HPDE6-E6E7 (cell line): Measurements from ENCODE around the gene TOLLIP.

Experiments used
- DNase-seq: peaks from one replicate; pipeline ENCODE4 v3.0.0; 2011; ENCODE audit warnings: missing footprints; ENCODE audit errors: extremely low spot score

The TOLLIP gene

DNA sequence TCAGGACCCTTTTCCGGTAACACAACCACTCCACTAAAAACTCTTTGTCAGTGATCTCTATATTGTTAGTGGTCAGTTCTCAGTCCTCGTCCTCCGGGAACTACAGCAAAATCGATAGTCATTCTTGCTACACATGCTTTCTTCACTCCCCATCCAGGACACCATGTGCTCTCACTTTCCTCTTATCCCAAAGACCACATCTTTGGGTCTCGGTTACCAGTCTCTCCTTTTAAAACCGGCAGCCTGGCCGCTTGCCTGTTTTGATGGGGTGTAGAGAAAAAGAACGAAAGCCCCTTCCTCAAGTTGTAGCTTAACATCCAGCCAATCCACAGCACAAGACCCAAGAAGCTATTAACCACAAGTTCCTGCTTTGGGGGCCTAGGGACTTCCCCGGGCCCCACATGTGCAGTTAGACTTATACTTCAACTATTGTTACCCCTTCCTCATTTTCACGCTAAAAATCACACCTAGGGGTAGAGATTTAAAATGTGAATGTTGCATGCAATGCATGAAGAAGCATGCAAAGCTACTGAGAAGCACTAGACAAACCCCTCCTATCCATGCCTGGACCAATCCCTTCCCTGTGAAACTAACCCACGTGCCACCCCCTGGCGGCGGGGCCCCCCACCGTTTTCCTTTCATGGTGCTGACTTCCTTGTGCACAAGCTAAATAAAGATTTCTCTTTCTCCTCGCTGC is 1.5 kb upstream of the TOLLIP start:
- no peak for DNase-seq

DNA sequence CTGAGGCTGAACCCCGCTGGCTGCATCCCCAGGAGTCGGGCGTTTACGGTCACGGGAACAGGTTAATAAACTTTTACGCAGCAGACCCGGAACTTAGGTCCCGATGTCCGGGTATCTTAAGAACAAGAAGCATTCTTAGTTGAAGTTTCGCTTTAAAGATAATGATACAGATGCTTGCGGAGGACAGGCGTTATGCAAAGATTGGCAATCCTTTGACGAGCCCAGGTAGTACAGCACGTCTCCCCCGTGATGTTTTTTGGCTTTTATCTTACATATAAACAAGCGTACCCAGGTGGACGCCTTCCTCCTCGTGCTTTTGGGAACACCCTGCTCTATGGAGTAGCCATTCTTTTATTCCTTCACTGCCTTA is 871 bp upstream of the TOLLIP start:
- DNase-seq, result no peak

DNA sequence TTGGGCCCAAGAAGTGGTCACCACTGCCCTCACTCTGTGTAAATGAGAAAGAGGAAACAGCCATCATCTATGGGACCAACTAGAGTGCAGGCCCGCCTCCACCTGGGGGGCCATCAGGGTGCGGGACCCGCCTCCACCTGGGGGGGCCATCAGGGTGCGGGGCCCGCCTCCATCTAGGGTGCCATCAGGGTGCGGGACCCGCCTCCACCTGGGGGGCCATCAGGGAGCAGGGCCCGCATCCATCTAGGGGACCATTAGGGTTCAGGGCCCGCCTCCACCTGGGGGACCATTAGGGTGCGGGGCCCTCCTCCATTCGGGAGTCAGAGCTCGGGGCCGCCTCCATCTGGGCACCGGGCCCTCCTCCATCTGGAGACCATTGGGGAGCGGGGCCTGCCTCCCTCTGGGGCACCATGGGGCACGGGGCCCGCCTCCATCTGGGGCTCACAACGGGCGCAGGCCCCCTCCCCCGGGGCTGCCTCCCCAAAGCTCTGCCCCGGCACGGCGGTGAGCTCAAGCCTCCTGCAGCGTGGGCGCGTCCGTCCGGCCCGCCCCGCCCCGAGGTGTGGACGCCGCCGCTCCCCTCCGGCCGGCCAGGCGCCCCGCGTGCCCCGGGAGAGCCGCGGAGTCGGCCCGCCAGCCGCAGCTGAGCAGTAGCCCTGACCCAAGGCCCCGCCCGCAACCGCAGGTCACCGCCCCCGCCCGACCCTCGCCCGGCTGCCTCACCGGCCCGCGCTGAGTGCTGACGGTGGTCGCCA is 512 bp downstream of the TOLLIP start:
- no peak for DNase-seq

DNA sequence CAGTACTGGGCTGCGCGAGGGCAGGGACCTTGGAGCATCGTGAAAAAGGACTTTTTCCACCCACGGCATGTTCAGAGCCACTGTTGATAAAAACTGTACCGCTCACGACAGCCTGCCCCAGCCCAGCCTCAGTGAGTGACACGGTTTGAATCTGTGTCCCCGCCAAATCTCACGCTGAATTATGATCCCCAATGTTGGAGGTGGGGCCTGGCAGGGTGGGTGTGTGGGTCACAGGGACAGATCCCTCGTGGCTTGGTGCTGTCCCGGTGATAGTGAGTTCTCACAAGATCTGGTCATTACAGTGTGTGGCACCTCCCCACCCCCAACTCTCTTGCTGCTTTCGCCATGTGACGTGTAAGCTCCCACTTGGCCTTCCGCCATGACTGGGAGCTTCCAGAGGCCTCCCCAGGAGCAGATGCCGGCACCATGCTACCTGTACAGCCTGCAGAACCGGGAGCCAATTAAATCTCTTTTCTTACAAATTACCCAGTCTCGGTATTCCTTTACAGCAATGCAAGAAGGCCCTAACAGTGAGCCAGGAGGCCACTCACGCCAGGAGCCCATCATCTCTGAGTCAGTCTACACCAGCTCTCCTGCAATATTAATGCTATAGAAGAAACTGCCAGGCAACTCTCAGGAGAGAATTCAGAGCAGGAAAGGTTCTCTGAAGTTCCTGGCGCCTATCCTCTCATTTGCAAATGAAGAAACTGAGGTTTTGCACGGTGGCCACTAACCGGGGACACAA is 1.3 kb downstream of the TOLLIP start:
- DNase-seq, result peak; percentile 33

DNA sequence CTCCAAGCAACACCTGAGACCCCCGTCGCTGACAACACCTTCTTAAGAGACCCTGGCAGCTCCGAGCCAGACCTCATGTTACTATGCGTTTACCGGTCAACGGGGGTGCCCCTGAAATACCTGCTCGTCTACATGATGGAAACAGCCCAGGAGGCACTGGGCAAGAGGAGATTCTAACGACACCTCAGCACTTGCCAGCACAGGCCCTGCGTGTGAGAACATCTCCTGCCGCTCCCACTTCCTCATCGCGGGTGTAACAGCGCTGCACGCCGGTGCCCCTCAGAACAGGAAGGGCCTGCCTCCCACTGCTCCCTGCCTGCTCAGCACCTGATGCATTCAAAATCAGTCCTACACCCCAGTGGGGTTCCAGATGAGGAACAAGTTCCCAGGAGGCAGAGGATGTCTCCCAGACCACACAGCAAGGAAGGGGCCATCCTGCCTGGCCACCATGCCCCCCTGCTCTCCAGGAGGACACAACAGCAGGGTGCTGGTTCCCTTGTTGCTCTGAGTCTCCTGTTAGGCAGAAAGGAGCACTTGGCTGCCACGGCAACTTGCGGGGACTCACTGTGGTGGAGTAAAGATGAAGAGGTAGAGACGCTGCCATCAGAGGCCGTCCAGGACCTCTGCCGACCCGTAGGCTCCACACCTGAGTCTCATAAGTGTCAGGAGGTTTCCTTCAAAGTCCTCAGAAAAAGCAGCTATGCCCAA is 2.1 kb downstream of the TOLLIP start:
- peak; percentile 55 for DNase-seq

DNA sequence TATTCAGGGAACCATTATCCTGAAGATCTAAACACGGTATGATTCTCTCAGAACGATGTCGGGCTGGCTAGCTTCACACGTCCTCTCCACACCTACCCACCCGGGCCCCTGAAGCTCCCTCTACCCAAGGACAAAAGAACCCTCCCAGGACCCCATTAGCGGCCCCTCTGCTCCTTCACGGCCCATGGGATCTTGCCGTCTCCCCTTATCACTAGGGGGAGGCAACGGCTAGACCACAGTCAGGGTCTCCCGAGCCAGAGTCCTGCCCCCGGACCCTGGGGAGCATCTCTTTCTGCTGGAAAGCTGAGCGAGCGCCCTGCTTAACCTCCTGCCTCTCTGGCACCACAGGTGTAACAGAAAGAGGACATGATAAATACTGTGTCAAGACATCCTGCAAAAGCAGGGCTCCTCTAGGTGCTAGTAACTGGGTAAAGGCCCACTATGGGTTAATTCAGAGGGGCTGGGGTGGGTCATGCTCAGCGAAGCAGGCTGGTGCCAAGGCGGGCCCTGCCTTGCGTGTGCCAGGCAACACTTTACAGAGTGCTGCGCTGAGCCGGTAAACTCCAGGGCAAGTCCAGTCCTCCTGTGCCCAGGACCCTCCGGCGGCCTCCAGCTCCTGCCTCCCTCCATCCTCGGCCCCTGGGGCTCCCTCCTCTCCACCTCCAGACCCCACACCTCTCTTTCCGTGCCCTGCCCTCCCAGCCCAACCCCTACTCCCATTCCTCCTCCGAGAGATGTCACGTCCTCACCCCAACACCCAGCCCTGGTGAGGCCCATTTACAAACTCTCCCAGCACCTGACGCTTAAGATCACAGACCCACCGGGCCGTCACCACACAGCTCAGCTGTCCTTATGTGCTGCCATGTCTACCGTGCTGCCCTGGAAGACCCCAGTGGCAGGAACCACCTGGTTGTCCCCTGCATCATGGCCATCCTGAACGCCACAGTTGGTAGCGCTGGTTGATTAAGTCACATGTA is 3.0 kb downstream of the TOLLIP start:
- no peak for DNase-seq

DNA sequence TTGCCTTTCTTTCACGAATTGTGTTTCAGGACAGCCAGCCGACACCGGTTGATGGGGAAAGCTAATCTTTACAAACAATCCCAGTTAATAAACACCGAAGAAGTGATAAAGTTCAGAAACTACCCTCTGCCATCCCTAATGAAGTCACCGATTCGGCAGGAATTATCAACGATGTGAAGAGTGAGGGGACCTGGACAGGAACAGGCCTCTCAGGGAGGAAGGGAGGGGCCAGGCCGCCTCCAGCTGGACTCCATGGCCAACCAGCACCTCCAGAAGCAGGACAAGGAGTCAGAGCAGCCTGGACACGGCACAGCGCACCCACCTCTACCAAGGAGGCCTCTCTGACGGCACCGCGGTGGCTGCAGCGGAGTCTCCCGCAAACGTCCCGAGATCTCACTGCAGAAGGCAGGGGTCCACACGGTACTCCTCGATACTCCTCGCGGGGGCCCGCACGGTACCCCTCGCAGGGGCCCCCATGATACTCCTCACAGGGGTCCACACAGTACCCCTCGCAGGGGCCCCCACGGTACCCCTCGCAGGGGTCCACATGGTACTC is 3.9 kb downstream of the TOLLIP start:
- DNase-seq, result no peak

DNA sequence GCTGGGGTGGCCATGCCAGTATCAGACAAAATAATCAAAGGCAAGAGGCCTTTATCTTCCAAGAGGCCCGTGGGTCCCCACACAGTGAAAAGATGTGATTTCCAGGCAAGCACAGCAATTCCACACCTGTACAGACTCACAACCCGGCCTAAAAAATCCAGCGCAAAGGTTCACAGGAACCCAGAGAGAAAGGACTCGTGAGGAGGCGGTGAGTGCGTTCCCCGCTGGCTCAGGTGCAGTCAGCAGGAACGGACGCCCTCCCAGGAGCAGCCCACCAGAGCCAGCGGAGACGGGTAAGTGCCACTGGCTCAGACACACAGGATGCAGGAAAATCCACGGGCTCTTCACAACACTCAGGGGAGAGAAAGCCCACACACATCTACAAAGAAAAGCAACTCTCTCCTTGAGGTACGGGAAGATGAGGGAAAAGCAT is 4.4 kb downstream of the TOLLIP start:
- no peak for DNase-seq

DNA sequence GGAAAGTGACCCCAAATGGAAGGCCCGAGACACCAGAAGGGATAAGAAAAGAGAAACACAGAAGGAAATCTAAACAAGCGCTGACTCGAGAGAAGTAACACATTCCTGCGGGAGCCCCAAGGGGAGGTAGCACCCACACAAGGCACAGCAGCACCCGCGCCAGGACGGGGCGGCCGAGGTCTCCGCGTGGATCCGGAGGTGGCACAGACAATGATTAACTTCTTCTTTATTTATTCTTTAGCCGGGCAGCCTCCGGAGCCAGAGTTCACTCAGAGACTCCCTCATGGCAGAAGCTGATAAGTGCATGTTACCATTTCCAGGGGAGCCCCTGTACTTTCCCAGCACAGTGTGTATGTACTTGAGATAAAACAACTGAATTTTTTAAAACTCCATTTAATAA is 5.1 kb downstream of the TOLLIP start:
- no peak for DNase-seq

DNA sequence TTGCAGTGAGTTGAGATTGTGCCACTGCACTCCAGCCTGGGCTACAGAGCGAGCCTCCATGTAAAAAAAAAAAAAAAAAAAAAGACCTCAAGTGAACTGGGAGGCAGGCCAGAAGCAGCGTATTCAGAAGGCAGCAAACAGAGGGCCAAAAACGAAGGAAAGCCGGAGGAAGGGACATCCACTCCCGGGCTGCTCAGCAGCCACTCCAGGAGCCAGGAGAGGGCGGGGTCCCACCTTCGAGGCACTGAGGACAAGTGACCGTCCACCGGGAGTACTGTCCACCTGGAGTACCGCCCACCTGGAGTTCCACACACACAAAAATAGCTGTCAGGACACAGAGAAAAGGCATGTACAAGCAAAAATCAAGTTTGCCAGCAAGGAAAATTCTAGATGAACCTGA is 5.5 kb downstream of the TOLLIP start:
- no peak for DNase-seq

DNA sequence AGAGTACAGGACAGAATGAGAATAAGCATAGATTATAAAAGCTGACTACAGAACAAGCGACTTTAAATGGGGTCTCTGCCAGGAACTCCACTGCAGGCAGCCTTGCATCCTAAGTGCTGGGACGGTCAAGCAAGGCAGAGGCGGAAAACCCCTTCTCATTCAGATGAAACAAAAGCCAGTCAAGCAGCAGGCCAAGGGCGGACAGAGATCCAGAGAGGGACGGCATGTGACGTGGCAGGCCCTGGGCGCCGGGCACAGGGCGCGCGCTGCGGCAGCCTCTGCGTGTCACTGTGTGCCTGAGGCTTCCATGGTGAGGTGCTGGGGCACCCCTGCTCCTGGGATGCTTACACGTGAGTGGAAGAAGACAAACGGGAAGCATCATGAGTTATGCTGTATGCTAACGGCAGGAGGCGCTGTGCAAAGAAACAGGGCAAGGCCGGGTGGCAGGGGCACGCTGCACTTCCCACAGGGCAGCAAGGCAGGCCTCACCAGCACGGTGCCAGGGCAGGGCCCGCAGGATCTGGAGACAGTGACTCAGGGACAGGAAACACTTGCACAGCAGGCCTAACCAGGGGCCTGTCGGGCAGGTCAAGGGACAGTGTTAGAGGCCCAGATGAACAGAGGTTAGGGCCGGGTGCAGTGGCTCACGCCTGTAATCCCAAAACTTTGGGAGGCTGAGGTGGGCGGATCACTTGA is 6.2 kb downstream of the TOLLIP start:
- peak; percentile 26 for DNase-seq

DNA sequence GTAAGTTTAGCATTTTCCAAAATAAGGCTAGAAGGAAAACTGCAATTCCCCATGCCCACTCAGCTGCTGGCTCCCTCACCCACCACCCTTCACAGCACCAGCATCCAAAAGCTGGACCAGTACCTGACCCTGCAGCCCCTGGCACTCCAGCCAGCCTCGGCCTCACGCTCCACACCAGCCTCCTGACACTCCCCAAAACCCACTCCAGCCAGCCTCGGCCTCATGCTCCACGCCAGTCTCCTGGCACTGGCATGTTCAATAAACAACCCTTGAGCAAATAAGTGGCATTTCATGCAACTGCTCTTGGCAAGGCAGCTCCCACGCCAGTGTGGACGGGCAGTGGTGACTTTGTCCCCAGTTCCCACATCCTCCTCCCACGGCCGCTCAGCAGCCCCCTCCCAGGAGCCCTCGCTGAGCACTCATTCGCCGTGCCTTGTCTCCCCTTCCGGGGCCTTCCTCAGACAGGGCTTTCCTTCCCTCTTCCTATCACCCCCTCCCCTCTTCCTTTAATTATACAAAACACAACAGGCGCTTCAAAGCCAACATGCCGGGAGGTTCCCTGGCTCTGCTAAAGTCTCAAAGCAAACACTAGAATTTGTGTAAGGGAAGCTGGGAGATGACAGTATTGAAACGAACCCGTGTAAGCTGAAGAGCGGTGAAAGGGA is 6.8 kb downstream of the TOLLIP start:
- no peak for DNase-seq

DNA sequence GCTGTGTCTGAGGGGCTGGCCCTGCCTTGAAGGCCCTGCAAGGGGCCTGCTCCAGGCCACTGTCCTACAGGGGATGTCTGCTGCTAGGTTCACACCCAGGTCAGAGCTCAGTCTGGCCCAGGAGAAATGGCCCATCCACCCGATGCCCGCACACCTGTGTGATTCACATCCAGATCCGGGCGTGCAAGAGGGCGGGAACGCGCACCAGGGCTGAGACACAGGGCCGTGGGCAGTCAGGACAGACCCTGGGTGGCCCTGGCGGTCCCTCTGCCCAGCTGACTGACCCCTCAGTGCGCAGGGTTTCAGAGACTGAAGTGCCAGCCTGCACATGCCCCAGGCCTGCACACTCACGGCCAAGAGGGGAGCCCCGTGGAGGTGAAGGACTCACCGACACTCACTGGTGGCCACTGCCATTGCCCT is 7.4 kb downstream of the TOLLIP start:
- no peak for DNase-seq

DNA sequence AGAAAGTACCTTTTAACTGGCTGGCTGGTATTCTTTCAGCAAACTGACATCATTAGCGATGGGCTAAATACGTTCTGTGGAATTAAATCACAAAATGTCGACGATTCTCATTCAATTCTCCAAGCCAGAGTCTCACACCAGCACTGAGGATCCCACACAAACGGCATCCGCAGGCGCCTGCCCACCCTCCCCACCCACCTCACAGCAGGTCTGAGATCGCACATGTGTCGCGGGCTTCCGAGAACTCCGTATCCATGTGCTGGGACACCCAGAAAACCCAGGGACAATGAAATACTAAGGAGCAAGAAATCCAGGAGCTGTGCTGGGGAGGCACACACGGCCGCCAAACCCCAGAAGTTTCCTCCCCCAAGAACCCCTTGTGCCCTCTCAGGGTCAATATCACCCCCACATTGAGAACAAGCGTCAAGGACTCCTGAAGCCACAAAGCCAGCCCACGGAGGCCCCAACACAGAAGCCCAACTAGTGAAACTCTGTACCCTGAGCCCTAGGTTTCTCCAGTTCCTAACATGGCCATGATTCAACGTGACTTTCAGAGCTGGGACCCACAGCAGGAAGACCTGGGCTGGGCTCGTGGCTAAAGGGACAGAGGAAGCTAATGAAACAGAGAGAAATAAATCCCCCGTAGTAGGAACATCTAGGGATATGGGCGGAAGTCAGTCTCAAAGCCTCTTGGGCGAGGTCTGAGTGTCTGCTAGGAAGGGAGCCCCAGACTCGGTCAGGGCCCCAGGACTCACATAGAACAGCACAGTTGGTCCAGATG is 8.0 kb downstream of the TOLLIP start:
- no peak for DNase-seq

DNA sequence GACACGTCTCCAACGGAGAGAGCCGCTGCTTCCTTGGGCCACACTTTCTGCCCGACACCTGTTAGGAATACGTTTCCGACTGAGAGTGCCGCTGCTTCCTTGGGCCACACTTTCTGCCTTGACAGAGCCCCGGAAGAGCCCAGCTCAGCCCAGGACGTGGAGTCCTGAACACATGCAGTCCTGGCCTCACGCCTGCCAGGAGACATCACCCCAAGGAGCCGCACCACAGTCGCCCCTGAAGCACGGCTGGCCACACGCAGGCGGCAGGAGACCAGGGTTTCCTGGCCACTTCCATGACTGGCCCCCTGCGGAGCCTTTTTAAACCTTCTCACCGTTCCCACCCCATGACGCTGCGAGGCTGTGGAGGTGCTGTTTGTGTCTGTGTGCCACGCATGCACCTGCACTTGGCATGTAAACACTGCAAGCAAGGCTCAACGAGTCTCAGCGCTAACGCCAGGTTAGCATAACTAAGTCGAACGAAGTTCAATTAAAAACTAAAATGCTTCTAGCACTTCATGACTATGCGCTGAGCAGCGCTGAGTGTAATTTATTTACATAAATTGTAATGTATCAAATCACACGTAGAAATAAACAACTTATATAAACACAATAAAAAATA is 8.8 kb downstream of the TOLLIP start:
- DNase-seq, result no peak

DNA sequence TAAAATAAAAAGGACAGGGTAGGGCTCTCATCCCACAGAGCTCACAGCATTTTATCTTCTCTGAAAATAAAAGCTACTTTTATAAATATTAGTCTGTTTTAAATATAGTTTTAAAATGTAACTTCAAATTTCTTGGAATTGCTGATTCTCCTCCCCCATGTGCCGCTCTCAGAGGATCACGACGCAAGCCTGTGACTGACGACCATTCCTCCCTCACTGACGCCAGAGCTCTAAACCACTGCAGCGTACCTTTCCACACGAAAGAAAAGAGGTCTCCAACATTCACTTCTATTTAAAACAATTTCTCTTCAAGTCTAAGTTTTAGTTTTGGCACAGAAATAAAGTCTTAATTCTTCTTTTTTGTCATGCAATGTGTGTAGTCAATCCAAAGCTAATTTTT is 9.3 kb downstream of the TOLLIP start:
- DNase-seq, result no peak

DNA sequence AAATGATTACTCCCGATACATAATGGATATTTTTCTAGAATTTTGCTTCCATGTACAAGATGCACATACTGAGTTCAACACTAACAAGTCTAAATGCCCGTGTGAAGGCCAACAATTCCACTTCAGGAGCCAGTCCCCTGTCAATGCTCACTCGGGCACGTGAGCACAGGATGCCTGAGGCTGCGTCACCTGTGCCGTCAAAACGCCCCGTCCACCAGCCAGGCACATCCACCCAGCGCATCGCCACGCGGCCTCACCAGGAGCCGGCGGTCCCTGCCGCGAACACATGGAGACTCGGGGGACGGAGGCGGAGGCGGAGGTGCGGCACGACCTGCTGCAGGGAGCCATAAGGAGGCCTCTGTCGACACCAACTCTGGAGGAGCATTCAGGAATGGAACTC is 9.8 kb downstream of the TOLLIP start:
- no peak for DNase-seq
